Caco-2 (cell line): ENCODE measurements around the gene ICA1. TPM values are rescaled to one million over a fixed set of nuclear protein-coding genes. Genes with fewer than 3 reads are reported as not detected.

Experiments used
- BruUV-seq: library from RNA; stranded (reverse); fragments of 400-500 nt; replicated peaks from 2 replicates; lab custom pipeline; 2021; lab: Mats Ljungman, UMichigan
- CTCF ChIA-PET: fragments of 300-600 bp; sonication (Branson Sonifier 250); formaldehyde crosslinking; loops from one replicate; lab custom pipeline; 2022; ENCODE audit warnings: antibody characterized with exemption; lab: Charles Lee
- POLR2A ChIA-PET: fragments of 300-600 bp; sonication (Branson Sonifier 250); formaldehyde crosslinking; loops from one replicate; lab custom pipeline; 2022; ENCODE audit warnings: antibody characterized with exemption; lab: Charles Lee
- DNase-seq, 2 experiments: peaks; one replicate each; pipeline versions ENCODE4 v3.0.0 to v3.0.0-alpha.2; 2020 to 2022
- H3K27me3 ChIP-seq: replicated peaks from 2 replicates; pipeline ENCODE4 v1.6.0; 2011; ENCODE audit warnings: low read length; ENCODE audit not compliant: control insufficient read depth, insufficient read depth
- H3K36me3 ChIP-seq: 2 replicates; pipeline ENCODE4 v1.5.1; 2011; ENCODE audit warnings: low read length; ENCODE audit not compliant: control insufficient read depth, insufficient read depth
- H3K4me1 ChIP-seq: fragments of 250-450 bp; sonication (Bioruptor Pico); 2 replicates; pipeline ENCODE4 v1.5.1; 2020; ENCODE audit warnings: mild to moderate bottlenecking
- H3K4me3 ChIP-seq: 2 replicates; pipeline ENCODE4 v1.5.1; 2011; ENCODE audit warnings: low read depth, mild to moderate bottlenecking, control low read depth, low read length
- H3K9me3 ChIP-seq: fragments of 250-450 bp; sonication (Bioruptor Pico); 2 replicates; pipeline ENCODE4 v1.5.1; 2020; ENCODE audit warnings: mild to moderate bottlenecking, moderate library complexity
- H3K27ac Mint-ChIP-seq: one replicate; pipeline ENCODE4 v1.8.0; 2022; ENCODE audit warnings: mixed read lengths; ENCODE audit not compliant: unreplicated experiment
- H3K27me3 Mint-ChIP-seq: one replicate; pipeline ENCODE4 v1.8.0; 2022; ENCODE audit warnings: mixed read lengths; ENCODE audit not compliant: insufficient read depth, unreplicated experiment
- H3K36me3 Mint-ChIP-seq: one replicate; pipeline ENCODE4 v1.8.0; 2022; ENCODE audit warnings: mild to moderate bottlenecking, mixed read lengths; ENCODE audit not compliant: insufficient read depth, unreplicated experiment
- H3K4me1 Mint-ChIP-seq: one replicate; pipeline ENCODE4 v1.8.0; 2022; ENCODE audit warnings: low read depth, mixed read lengths; ENCODE audit not compliant: unreplicated experiment
- H3K4me3 Mint-ChIP-seq: one replicate; pipeline ENCODE4 v1.8.0; 2022; ENCODE audit warnings: mild to moderate bottlenecking, moderate library complexity, mixed read lengths; ENCODE audit not compliant: unreplicated experiment
- H3K9me3 Mint-ChIP-seq: one replicate; pipeline ENCODE4 v1.8.0; 2022; ENCODE audit warnings: mixed read lengths; ENCODE audit not compliant: unreplicated experiment
- CTCF ChIP-seq, 2 experiments: fragments of 200-600 bp in 1 of 2; IDR thresholded peaks; 1 replicate in 1 of 2; 2 replicates in 1 of 2; pipeline versions ENCODE4 v1.5.1 to v1.8.0; 2011 to 2022; ENCODE audit warnings: antibody characterized with exemption in 1 of 2, control low read depth in 1 of 2, inconsistent platforms in 1 of 2, low read depth in 1 of 2, low read length in 1 of 2, mild to moderate bottlenecking in 1 of 2, moderate library complexity in 1 of 2; ENCODE audit not compliant: insufficient read depth in 1 of 2, severe bottlenecking in 1 of 2, unreplicated experiment in 1 of 2
- intact Hi-C: fragments of 100-400 bp; cut with micrococcal nuclease; formaldehyde crosslinking; loops from one replicate; pipeline ENCODE4 v1.10.0; 2022; ENCODE audit not compliant: unreplicated experiment
- total RNA-seq: library from RNA; stranded (reverse); gene quantifications from 2 replicates; pipeline ENCODE4 v1.2.3, GENCODE V29; 2022

ICA1 gene
- total RNA-seq, 1 experiment from 2014 or later: 34.2 TPM

GRCh38 chr7:8129318-8129659 is 132.7 kb downstream of the ICA1 start:
- Mint-ChIP-seq H3K27ac (no peak overlapping the region), H3K4me3 (no peak overlapping the region), H3K9me3 (no peaks in the 10 kb centered on the region), H3K4me1 (no peaks in the 10 kb centered on the region), H3K27me3 (no peaks in the 10 kb centered on the region), H3K36me3 (no peaks in the 10 kb centered on the region)
- no peaks in the 10 kb centered on the region for H3K9me3 ChIP-seq
- no peaks in the 10 kb centered on the region for H3K4me1 ChIP-seq
- intact Hi-C loops: no loop called here
- DNase-seq: no peak
- no peak for TF ChIP-seq CTCF (IDR thresholded peaks at IDR 0.05; ENCODE audit: insufficient read depth in 1 of 2, low read depth in 1 of 2, low read length in 1 of 2, severe bottlenecking in 1 of 2, unreplicated experiment in 1 of 2)
- no peaks in the 10 kb centered on the region for H3K27me3 ChIP-seq
- no peak overlapping the region for H3K4me3 ChIP-seq
- no peaks in the 10 kb centered on the region for H3K36me3 ChIP-seq
- no TSS peak for BruUV-seq
- ChIA-PET CTCF (no interaction called here), POLR2A (no interaction called here)

- no peaks in the 10 kb centered on the region for H3K4me1 ChIP-seq
- H3K9me3 Mint-ChIP-seq: no peaks in the 10 kb centered on the region
- no peak for DNase-seq
- H3K4me1 Mint-ChIP-seq: no peaks in the 10 kb centered on the region
- TF ChIP-seq CTCF (IDR thresholded peaks at IDR 0.05; ENCODE audit: insufficient read depth in 1 of 2, low read depth in 1 of 2, low read length in 1 of 2, severe bottlenecking in 1 of 2, unreplicated experiment in 1 of 2): no peak
- H3K4me3 Mint-ChIP-seq: no peak overlapping the region
- POLR2A ChIA-PET: no interaction called here
- no peaks in the 10 kb centered on the region for H3K36me3 Mint-ChIP-seq
- CTCF ChIA-PET: no interaction called here
- no TSS peak for BruUV-seq
- H3K27me3 ChIP-seq: no peaks in the 10 kb centered on the region
- no peak overlapping the region for H3K4me3 ChIP-seq
- no peaks in the 10 kb centered on the region for H3K27me3 Mint-ChIP-seq
- H3K27ac Mint-ChIP-seq: no peak overlapping the region
- no peaks in the 10 kb centered on the region for H3K9me3 ChIP-seq
- H3K36me3 ChIP-seq: no peaks in the 10 kb centered on the region
- intact Hi-C loops: no loop called here
These were observed 133.3 kb downstream of the ICA1 start for GRCh38 chr7:8128449-8129317.

DNA sequence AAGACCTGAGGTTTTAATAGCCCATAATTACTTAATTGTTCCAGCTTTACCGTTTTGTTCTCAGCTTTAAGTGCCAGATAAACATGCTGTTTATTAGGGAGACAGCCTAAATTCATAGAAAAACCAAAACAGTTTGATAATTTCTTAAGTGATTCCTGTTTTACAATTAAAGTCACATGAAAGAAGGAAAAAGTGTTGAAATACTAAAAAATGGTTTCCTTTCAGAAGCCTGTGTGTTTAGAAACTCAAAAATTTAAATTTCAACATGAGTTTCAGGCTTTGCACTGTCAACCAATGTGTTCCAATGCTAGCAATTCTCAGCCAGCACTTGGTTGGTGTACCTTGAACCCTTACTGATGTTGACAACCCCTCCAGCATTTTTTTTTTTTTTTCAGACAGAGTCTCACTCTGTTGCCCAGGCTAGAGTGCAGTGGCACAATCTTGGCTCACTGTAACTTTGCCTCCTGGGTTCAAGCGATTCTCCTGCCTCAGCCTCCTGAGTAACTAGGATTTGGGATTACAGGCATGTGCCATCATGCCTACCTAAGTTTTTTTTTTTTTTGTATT is 135.3 kb downstream of the ICA1 start:
- no peaks in the 10 kb centered on the region for H3K4me1 ChIP-seq
- no TSS peak for BruUV-seq
- no peak for TF ChIP-seq CTCF (IDR thresholded peaks at IDR 0.05; ENCODE audit: insufficient read depth in 1 of 2, low read depth in 1 of 2, low read length in 1 of 2, severe bottlenecking in 1 of 2, unreplicated experiment in 1 of 2)
- Mint-ChIP-seq H3K36me3 (no peaks in the 10 kb centered on the region), H3K4me1 (no peaks in the 10 kb centered on the region), H3K27me3 (no peaks in the 10 kb centered on the region), H3K27ac (no peak overlapping the region), H3K4me3 (no peak overlapping the region), H3K9me3 (no peaks in the 10 kb centered on the region)
- intact Hi-C loops: no loop called here
- no peak for DNase-seq
- no peaks in the 10 kb centered on the region for H3K36me3 ChIP-seq
- H3K27me3 ChIP-seq: no peaks in the 10 kb centered on the region
- ChIA-PET CTCF (no interaction called here), POLR2A (no interaction called here)
- no peak overlapping the region for H3K4me3 ChIP-seq
- H3K9me3 ChIP-seq: no peaks in the 10 kb centered on the region
